ENCODE results near the gene CLEC4G.

DNA sequence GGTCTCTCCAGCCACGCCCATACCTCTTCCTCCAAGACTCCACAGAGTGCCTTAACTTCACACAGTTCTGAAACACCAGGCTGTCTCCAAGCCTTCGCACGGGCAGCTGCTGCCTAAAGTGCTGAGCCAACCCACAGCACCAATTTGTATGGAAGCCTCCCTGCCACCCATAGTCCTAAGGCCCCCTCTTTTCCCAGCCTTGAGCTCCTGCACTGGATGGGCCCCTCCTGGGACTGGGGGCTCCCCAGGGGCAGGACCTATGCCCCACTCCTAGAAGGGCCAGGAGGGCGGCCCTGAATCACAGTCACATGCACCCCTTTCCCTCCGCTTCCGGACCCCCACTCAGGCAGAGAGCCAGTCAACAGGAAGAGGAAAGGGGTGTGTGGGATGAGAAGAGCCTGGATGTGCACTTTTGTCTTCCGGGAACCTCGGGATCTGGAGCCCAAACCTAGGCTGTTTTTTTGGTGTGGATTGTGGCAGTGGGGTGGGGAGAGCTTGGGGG lies 24.9 kb downstream of the CLEC4G start:
- TF ChIP-seq, protein P1, sequence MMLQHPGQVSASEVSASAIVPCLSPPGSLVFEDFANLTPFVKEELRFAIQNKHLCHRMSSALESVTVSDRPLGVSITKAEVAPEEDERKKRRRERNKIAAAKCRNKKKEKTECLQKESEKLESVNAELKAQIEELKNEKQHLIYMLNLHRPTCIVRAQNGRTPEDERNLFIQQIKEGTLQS (CRISPR knock-in tag; conservative IDR thresholded peaks at IDR 0.05), result no peak
- TF ChIP-seq, protein P2, sequence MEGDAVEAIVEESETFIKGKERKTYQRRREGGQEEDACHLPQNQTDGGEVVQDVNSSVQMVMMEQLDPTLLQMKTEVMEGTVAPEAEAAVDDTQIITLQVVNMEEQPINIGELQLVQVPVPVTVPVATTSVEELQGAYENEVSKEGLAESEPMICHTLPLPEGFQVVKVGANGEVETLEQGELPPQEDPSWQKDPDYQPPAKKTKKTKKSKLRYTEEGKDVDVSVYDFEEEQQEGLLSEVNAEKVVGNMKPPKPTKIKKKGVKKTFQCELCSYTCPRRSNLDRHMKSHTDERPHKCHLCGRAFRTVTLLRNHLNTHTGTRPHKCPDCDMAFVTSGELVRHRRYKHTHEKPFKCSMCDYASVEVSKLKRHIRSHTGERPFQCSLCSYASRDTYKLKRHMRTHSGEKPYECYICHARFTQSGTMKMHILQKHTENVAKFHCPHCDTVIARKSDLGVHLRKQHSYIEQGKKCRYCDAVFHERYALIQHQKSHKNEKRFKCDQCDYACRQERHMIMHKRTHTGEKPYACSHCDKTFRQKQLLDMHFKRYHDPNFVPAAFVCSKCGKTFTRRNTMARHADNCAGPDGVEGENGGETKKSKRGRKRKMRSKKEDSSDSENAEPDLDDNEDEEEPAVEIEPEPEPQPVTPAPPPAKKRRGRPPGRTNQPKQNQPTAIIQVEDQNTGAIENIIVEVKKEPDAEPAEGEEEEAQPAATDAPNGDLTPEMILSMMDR (IDR thresholded peaks at IDR 0.05), result no peak
- TF ChIP-seq, protein P3, sequence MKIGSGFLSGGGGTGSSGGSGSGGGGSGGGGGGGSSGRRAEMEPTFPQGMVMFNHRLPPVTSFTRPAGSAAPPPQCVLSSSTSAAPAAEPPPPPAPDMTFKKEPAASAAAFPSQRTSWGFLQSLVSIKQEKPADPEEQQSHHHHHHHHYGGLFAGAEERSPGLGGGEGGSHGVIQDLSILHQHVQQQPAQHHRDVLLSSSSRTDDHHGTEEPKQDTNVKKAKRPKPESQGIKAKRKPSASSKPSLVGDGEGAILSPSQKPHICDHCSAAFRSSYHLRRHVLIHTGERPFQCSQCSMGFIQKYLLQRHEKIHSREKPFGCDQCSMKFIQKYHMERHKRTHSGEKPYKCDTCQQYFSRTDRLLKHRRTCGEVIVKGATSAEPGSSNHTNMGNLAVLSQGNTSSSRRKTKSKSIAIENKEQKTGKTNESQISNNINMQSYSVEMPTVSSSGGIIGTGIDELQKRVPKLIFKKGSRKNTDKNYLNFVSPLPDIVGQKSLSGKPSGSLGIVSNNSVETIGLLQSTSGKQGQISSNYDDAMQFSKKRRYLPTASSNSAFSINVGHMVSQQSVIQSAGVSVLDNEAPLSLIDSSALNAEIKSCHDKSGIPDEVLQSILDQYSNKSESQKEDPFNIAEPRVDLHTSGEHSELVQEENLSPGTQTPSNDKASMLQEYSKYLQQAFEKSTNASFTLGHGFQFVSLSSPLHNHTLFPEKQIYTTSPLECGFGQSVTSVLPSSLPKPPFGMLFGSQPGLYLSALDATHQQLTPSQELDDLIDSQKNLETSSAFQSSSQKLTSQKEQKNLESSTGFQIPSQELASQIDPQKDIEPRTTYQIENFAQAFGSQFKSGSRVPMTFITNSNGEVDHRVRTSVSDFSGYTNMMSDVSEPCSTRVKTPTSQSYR (CRISPR knock-in tag; IDR thresholded peaks at IDR 0.05), result no peak
- TF ChIP-seq FOXK1 (CRISPR knock-in tag; IDR thresholded peaks at IDR 0.05) (no peak), SP1 (CRISPR knock-in tag; conservative IDR thresholded peaks at IDR 0.05) (no peak)
- TF ChIP-seq, protein P4, sequence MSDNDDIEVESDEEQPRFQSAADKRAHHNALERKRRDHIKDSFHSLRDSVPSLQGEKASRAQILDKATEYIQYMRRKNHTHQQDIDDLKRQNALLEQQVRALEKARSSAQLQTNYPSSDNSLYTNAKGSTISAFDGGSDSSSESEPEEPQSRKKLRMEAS (CRISPR knock-in tag; IDR thresholded peaks at IDR 0.05), result no peak
